ENCODE results near the gene CLCN6.

GRCh38 chr1:11888877-11889208 lies 82.9 kb downstream of the CLCN6 start:
- TF ChIP-seq CTCF (IDR thresholded peaks at IDR 0.05; ENCODE audit: low read length) (no peak), EZH2phosphoT487 (IDR thresholded peaks at IDR 0.05; ENCODE audit: low read length) (no peak)

Data from MM.1S (cell line).